ENCODE results near the gene FXYD6. TPM values are rescaled to one million over a fixed set of nuclear protein-coding genes. Genes with fewer than 3 reads are reported as not detected.

FXYD6 gene
- total RNA-seq, 1 donor from 2014 or later, result 10.5 TPM

DNA sequence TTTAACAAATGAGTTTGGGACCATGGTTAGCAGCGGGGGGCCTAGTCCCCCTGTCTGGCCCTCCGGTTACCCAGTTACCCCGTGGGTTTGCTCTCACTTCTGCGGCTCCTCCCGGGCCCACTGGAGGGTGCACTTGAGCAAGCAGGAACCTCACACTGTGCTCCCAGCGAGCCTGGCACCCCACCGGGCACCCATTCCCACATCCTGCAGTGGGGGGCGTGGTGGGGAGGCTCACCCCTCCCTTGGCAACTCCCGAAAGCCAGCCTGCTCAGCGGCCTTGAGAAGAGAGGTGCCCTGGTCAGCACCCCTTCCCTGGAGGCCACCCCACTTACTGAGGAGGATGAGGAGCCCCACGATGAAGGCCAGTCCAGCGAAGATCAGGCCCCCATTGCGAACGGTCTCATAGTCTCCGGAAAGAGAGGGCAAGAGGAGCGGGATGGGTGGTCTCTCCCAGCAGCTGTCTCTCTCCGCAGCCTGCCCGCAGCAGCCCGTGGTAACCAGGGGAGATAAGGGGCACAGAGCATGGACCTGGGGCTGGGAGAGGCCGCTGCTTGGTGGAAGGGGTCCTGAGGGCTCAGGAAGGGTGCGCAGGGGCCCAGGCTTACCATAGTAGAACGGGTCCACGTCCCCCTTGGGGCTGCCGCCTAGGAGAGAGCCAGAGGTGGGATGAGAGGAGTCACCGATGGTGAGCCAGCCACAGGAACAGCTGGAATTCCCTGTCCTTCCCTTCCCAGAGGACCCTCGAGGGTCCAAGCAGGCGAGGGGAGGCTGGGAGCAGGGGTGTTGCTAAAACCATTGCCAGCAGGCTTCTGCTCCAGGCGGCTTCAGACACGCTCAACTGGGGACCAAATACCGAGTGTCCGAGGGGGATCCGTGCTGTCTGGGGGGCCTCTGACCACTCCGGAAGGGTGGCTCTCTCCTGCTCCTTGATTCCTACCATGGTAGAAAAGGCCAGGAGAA is 54.1 kb downstream of the FXYD6 start:
- no peaks in the 10 kb centered on the region for H3K79me2 ChIP-seq (ENCODE audit: insufficient read depth, low read length)
- no peak overlapping the region for H3K27ac Mint-ChIP-seq (ENCODE audit: unreplicated experiment)
- H3K36me3 ChIP-seq (ENCODE audit: insufficient read depth, low read length), result no peaks in the 10 kb centered on the region
- H3K27ac ChIP-seq (ENCODE audit: low read depth, low read length), result no peak overlapping the region
- FAIRE-seq (no peak), DNase-seq (ENCODE audit: low read depth) (no peak)
- peaks cover 25% of the 10 kb centered on the region for H3K4me1 ChIP-seq (ENCODE audit: insufficient read depth, low read length)
- no peaks in the 10 kb centered on the region for H4K20me1 ChIP-seq (ENCODE audit: insufficient read depth, low read length)
- no peak overlapping the region for H3K4me2 ChIP-seq (ENCODE audit: low read length)
- TF ChIP-seq, protein P1, sequence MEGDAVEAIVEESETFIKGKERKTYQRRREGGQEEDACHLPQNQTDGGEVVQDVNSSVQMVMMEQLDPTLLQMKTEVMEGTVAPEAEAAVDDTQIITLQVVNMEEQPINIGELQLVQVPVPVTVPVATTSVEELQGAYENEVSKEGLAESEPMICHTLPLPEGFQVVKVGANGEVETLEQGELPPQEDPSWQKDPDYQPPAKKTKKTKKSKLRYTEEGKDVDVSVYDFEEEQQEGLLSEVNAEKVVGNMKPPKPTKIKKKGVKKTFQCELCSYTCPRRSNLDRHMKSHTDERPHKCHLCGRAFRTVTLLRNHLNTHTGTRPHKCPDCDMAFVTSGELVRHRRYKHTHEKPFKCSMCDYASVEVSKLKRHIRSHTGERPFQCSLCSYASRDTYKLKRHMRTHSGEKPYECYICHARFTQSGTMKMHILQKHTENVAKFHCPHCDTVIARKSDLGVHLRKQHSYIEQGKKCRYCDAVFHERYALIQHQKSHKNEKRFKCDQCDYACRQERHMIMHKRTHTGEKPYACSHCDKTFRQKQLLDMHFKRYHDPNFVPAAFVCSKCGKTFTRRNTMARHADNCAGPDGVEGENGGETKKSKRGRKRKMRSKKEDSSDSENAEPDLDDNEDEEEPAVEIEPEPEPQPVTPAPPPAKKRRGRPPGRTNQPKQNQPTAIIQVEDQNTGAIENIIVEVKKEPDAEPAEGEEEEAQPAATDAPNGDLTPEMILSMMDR (IDR thresholded peaks at IDR 0.05; ENCODE audit: insufficient read depth, low read depth, low read length), result peak; percentile 40
- TF ChIP-seq EZH2 (IDR thresholded peaks at IDR 0.05; ENCODE audit: insufficient read depth, low read length), result no peak
- H3K9me3 Mint-ChIP-seq (ENCODE audit: unreplicated experiment), result no peaks in the 10 kb centered on the region
- H3K27me3 Mint-ChIP-seq (ENCODE audit: low read depth, unreplicated experiment), result peaks cover 18% of the 10 kb centered on the region
- H2AFZ ChIP-seq (ENCODE audit: low read depth, low read length), result no peak overlapping the region
- no peaks in the 10 kb centered on the region for H3K27me3 ChIP-seq (ENCODE audit: insufficient read depth, low read length)
- no peak overlapping the region for H3K9ac ChIP-seq (ENCODE audit: low read length)
- peaks cover 22% of the 10 kb centered on the region for H3K4me1 Mint-ChIP-seq (ENCODE audit: low read depth, unreplicated experiment)
- no peaks in the 10 kb centered on the region for H3K36me3 Mint-ChIP-seq (ENCODE audit: low read depth, unreplicated experiment)
- no peak overlapping the region for H3K4me3 ChIP-seq (ENCODE audit: insufficient read depth, low read depth, low read length)
- H3K4me3 Mint-ChIP-seq (ENCODE audit: unreplicated experiment), result no peak overlapping the region
- no peaks in the 10 kb centered on the region for H3K9me3 ChIP-seq (ENCODE audit: insufficient read depth, low read depth, low read length)

DNA sequence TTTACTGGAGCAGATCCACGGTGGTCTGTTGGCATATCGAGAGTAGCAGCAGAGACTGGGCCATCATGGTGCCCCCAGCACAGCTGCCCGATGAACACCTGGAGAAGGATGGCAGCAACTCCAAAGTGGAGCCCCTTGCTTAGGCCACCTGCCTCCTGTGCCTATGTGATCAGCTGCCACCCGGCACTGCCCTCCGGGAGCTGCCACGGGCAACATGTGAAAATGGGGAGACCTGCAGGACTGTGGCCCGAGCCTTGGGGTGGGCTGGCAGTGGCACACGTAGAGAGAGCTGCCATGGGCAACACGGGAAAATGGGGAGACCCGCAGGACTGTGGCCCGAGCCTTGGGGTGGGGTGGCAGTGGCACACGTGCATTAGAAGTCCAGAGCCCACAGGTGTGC is 55.0 kb downstream of the FXYD6 start:
- H3K79me2 ChIP-seq (ENCODE audit: insufficient read depth, low read length), result no peaks in the 10 kb centered on the region
- no peaks in the 10 kb centered on the region for H3K9me3 ChIP-seq (ENCODE audit: insufficient read depth, low read depth, low read length)
- H4K20me1 ChIP-seq (ENCODE audit: insufficient read depth, low read length), result no peaks in the 10 kb centered on the region
- Mint-ChIP-seq H3K27me3 (ENCODE audit: low read depth, unreplicated experiment) (peaks cover 18% of the 10 kb centered on the region), H3K9me3 (ENCODE audit: unreplicated experiment) (no peaks in the 10 kb centered on the region), H3K27ac (ENCODE audit: unreplicated experiment) (no peak overlapping the region), H3K4me1 (ENCODE audit: low read depth, unreplicated experiment) (peaks cover 26% of the 10 kb centered on the region), H3K4me3 (ENCODE audit: unreplicated experiment) (no peak overlapping the region), H3K36me3 (ENCODE audit: low read depth, unreplicated experiment) (no peaks in the 10 kb centered on the region)
- H3K36me3 ChIP-seq (ENCODE audit: insufficient read depth, low read length), result no peaks in the 10 kb centered on the region
- TF ChIP-seq EZH2 (IDR thresholded peaks at IDR 0.05; ENCODE audit: insufficient read depth, low read length), result no peak
- TF ChIP-seq, protein P1 (IDR thresholded peaks at IDR 0.05; ENCODE audit: insufficient read depth, low read depth, low read length), result no peak
- H3K4me3 ChIP-seq (ENCODE audit: insufficient read depth, low read depth, low read length), result no peak overlapping the region
- H2AFZ ChIP-seq (ENCODE audit: low read depth, low read length), result no peak overlapping the region
- H3K9ac ChIP-seq (ENCODE audit: low read length), result no peak overlapping the region
- H3K27me3 ChIP-seq (ENCODE audit: insufficient read depth, low read length), result no peaks in the 10 kb centered on the region
- H3K4me1 ChIP-seq (ENCODE audit: insufficient read depth, low read length), result peaks cover 27% of the 10 kb centered on the region
- DNase-seq (ENCODE audit: low read depth) (no peak), FAIRE-seq (no peak)
- H3K4me2 ChIP-seq (ENCODE audit: low read length), result no peak overlapping the region
- no peak overlapping the region for H3K27ac ChIP-seq (ENCODE audit: low read depth, low read length)

DNA sequence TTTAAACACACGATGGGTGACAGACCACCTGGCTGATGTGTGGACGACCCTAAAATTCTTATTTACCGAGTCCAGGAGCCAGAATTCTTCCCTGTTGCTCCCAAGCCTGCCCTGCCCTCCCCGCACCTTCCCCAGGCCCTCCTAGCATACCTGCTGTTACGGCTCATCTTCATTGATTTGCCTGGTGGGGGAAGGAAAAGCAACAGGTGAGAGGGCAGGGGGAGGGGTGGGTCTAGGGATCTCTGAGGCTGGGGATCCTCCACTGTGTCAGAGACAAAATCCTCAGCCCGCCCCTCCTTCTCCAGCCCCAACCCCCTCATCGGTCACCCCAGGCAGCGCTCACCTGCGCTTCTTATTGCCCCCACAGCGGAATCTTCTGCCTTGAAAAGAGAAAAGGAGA is 55.9 kb downstream of the FXYD6 start:
- no peak for FAIRE-seq
- Mint-ChIP-seq H3K27me3 (ENCODE audit: low read depth, unreplicated experiment) (peaks cover 15% of the 10 kb centered on the region), H3K4me3 (ENCODE audit: unreplicated experiment) (no peak overlapping the region), H3K9me3 (ENCODE audit: unreplicated experiment) (no peaks in the 10 kb centered on the region), H3K36me3 (ENCODE audit: low read depth, unreplicated experiment) (no peaks in the 10 kb centered on the region), H3K27ac (ENCODE audit: unreplicated experiment) (no peak overlapping the region), H3K4me1 (ENCODE audit: low read depth, unreplicated experiment) (peaks cover 30% of the 10 kb centered on the region)
- no peak overlapping the region for H3K9ac ChIP-seq (ENCODE audit: low read length)
- H3K9me3 ChIP-seq (ENCODE audit: insufficient read depth, low read depth, low read length), result no peaks in the 10 kb centered on the region
- no peaks in the 10 kb centered on the region for H3K79me2 ChIP-seq (ENCODE audit: insufficient read depth, low read length)
- no peaks in the 10 kb centered on the region for H4K20me1 ChIP-seq (ENCODE audit: insufficient read depth, low read length)
- TF ChIP-seq EZH2 (IDR thresholded peaks at IDR 0.05; ENCODE audit: insufficient read depth, low read length), result no peak
- H3K4me1 ChIP-seq (ENCODE audit: insufficient read depth, low read length), result peaks cover 27% of the 10 kb centered on the region
- no peaks in the 10 kb centered on the region for H3K27me3 ChIP-seq (ENCODE audit: insufficient read depth, low read length)
- H3K4me3 ChIP-seq (ENCODE audit: insufficient read depth, low read depth, low read length), result no peak overlapping the region
- no peak overlapping the region for H3K4me2 ChIP-seq (ENCODE audit: low read length)
- no peak for DNase-seq (ENCODE audit: low read depth)
- no peaks in the 10 kb centered on the region for H3K36me3 ChIP-seq (ENCODE audit: insufficient read depth, low read length)
- no peak overlapping the region for H3K27ac ChIP-seq (ENCODE audit: low read depth, low read length)
- no peak overlapping the region for H2AFZ ChIP-seq (ENCODE audit: low read depth, low read length)
